Putamen (tissue), 1 donor: ENCODE data around the gene HMCN1.
"Not testable (repeated sequence)": the region's sequence is repeated elsewhere in the genome, so short reads cannot be mapped to it uniquely, and the experiment has no call there.

Experiments used
- DNase-seq: peaks from one replicate; pipeline ENCODE4 v3.0.0-alpha.2; 2016; ENCODE audit warnings: low spot score

The HMCN1 gene

DNA sequence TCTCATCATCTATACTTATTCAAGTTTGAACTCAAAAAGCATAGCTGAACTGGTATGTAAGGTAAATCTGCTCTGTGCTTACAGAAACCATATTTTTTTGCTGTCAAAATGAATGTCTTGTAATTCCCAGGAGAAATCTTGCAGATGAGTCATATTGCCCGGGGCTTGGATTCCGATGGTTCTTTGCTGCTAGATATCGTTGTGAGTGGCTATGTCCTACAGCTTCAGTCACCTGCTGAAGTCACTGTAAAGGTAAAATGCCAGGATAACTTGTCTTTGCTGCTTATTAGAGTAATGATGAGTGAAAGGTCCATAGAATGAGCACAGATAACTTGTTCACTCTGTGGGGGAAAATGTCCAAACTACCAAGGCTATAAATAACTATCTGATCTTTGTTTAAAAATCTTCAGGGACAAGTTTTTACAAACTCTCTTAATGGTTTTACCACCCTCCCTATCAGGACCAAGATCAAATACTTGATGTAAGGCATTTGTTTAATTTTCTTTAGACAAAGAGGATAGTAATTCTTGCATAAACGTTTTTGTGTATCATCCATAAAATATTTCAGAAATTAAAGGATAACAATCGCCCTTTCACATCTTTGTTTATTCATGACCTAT lies 418.5 kb downstream of the HMCN1 start:
- DNase-seq, result no peak

DNA sequence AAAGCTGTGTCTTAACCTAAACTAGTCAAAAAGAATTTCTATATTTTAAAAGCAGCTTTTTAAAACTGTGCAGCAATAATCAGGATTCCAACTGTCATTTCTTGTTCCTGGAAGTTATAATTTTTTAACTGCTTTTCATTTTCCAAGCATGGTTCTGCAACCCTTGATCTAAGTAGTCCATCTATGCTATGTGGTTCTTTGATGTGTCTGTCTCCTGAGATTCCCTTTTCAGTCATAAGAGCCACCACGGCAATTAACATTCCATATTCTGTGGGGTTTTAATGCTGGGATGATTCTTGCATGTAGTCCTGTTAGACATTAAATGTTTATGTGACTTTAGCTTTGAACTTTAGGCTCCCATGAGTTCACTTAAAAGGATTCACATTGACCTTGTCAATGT lies 420.5 kb downstream of the HMCN1 start:
- DNase-seq, result no peak

DNA sequence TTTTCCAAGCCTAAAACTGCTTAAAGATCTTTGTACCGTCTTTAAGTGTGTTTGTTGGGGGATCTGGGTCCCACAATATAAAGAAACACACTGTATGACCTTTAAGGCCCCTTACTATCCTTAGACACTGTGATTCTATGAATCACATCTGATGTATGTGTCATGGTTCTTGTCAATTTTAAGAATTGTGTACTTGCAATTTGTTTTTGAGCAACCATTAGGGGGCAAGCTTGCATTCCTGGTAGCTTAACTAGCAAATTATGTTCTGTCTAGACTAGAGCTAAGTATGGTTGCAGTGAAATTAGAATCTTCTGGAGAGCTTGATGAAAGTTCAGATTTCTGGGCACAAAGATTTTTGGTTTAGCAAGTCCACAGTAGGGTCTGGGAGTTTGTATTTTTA lies 421.4 kb downstream of the HMCN1 start:
- DNase-seq, result no peak

DNA sequence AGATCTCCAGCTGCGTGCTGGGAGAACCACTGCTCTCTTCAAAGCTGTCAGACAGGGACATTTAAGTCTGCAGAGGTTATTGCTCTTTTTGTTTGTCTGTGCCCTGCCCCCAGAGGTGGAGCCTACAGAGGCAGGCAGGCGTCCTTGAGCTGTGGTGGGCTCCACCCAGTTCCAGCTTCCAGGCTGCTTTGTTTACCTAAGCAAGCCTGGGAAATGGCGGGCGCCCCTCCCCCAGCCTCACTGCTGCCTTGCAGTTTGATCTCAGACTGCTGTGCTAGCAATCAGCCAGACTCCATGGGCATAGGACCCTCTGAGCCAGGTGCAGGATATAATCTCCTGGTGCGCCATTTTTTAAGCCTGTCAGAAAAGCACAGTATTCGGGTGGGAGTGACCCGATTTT lies 428.7 kb downstream of the HMCN1 start:
- not testable (repeated sequence) for DNase-seq

DNA sequence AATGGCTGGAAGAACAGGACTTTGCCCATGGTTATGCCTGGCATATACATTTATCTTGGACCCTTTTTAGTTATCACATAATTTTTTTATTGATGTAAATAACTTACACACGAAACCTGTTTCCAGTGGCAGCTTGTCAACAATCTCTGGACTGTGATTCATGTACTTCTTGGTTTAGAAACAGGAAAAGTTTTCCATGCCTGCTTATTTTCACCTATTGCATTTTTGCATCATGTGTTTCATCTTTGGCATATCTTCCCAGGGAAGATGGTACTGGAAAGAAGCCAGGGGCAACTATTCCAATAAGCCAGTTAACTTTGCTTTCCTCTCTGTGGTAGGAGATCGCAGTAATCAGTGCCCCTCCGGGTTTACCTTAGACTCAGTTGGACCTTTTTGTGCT lies 430.6 kb downstream of the HMCN1 start:
- no peak for DNase-seq

DNA sequence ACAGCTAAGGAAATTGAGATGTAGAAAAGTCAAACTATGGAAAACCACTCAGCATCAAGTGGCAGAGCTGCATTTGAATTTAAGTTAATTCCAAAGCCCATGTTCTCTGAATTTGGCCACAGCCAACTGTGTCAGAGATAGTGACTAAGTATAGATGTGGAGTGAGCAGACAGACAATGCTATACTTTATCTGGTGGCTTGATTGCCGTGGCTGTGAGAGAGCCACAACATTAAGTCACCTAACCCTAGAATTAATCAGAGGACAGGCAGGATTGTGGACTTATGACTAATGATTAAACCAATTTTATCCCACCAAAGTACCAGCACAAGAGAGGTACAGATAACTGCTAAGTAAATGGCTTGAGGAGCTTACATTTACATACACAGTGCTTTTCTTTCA lies 431.1 kb downstream of the HMCN1 start:
- DNase-seq, result no peak

- DNase-seq, result no peak
Observed at GRCh38 chr1:186167096-186167668, 433.0 kb downstream of the HMCN1 start.

- no peak for DNase-seq
Observed at GRCh38 chr1:186175588-186175987, 441.4 kb downstream of the HMCN1 start.

DNA sequence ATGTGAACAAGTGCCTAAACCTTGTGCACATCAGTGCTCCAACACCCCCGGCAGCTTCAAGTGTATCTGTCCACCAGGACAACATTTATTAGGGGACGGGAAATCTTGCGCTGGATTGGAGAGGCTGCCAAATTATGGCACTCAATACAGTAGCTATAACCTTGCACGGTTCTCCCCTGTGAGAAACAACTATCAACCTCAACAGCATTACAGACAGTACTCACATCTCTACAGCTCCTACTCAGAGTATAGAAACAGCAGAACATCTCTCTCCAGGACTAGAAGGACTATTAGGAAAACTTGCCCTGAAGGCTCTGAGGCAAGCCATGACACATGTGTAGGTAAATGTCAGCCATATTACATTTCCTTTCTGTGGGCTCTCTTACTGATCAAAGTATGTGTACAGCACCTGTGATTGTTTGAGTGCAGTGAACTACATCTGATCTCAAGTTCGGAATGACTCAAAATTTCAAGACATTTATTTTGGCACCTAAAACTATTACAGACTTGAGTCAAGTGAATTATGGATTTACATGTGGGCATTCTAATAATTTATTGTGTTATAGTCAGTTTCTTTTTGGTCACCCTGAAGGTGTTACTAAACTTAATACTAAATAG lies 444.3 kb downstream of the HMCN1 start:
- no peak for DNase-seq

DNA sequence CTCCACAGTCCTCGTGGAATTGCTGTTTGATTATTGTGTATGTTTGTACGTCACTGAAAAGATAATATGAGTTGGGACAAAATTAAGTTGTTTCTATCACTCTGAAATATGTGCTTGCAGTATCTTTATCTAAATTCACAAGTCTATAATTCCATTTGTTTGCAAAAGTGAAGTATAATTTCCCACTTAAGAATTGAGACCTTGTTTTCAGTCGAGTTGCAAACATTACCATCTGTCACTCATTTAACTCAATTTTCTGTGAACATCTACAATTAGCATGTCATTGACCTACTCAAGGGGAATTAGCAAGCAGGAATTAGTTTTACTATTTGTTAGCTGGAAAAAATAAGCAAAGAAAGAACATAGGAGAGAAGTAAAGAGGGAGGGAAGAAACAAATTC lies 445.0 kb downstream of the HMCN1 start:
- DNase-seq, result no peak

- no peak for DNase-seq
Observed at GRCh38 chr1:186183219-186183618, 449.0 kb downstream of the HMCN1 start.

- DNase-seq, result no peak
Observed at GRCh38 chr1:186183970-186184628, 449.9 kb downstream of the HMCN1 start.

DNA sequence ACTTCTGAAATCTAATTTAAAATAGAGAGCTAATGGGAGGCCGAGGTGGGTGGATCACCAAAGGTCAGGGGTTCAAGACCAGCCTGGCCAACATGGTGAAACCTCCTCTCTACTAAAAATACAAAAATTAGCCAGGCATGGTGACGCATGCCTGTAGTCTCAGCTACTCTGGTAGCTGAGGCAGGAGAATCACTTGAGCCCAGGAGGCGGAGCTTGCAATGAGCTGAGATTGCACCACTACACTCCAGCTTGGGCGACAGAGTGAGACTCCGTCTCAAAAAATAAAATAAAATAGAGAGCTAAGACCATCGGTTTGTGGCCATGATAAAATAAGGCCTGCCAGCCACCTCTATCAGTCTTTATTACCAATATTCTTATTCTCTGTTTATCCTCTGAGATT lies 452.1 kb downstream of the HMCN1 start:
- DNase-seq, result not testable (repeated sequence)

DNA sequence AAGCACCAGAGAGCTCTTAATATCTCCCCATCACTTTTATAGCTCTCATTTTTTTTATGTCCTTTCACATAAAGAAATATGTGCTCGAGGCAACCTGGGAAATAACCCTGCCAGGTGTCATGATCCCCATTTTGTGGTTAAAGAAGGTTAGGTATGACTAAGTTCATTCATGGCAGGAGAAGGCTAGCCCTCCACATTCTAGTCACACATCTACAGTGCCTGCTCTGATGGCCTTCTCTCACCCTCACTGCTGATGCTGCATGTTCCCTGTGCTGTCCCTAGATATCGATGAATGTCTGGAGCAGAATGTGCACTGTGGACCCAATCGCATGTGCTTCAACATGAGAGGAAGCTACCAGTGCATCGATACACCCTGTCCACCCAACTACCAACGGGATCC lies 453.4 kb downstream of the HMCN1 start:
- DNase-seq, result no peak

DNA sequence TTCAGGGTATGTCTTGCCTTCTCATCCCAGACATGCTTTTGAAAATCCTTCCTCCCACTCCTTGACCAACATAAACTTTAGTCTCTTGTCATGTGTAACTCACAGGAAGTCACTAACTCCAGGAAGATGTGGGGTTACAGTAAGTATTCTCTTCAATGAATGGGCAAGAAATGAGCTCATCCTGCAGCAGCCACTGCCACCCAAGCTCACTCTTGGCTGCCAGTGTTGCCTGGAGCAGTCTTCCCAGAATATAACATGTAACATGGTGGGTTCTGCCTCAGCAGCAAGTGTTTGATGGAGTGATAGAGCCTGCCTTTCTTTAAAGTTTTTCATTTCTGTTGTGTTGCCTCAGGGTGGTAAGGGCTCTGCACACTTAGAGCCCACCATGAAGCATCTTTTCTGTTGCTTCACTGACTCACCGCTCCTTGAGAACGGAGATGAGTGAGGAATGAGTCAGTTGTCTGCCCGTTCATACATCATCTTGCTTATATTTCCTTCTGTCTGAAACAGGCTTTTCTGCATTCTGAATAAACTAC lies 453.9 kb downstream of the HMCN1 start:
- no peak for DNase-seq

- DNase-seq, result no peak
Observed at GRCh38 chr1:186188736-186189135, 454.5 kb downstream of the HMCN1 start.

DNA sequence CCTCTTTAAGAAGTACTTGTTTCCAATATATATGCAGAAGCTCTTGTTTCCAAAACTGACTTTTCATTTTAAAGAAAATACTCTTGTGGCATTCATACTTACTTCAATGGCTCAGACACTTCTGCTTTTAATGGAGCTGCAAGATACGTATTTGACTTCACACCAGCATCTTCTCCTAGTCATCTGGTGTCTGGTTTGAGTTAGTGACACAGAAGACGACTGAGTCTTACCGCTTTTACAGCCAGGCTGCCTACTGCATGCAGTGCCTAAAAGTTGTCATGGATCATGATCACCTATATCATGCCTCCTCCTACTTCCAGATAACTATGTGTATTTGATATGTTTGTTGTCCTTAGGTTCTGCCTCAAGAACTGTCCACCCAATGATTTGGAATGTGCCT lies 455.0 kb downstream of the HMCN1 start:
- DNase-seq, result no peak

- DNase-seq, result no peak
Observed at GRCh38 chr1:186191511-186191910, 457.3 kb downstream of the HMCN1 start.

GRCh38 chr1:186193224-186193623 lies 459.0 kb downstream of the HMCN1 start:
- DNase-seq, result no peak

DNA sequence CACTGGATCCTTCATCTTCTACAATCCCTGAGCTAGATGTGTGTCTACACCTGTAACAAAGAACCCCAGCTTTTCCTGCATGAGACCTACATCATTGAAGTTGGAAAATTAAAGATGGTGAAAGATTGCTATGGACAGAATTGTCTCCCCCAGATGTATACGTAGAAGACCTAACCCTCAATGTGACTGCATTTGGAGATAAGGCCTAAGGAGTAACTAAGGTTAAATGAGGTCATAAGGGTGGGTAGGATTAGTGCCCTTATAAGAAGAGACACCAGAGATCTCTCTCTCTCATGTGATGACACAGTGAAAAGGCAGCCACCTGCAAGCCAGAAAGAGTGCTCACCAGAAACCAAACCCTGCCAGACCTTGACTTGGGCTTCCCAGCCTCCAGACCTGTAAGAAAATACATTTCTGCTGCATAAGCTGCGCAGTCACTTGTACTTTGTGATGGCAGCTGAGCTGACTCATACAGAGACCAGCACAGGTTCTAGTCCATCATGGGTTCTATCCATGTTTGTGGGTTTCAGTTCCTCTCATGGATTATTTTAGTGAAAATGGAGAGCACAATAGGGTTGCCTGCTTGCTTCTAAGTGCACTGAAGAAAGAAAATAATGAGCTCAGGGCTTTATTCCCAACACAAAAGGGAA lies 460.0 kb downstream of the HMCN1 start:
- DNase-seq, result no peak

- no peak for DNase-seq
Observed at GRCh38 chr1:186195377-186195931, 461.3 kb downstream of the HMCN1 start.

- no peak for DNase-seq
Observed at GRCh38 chr1:186202271-186202764, 468.1 kb downstream of the HMCN1 start.
